ES-I3 (cell line): Measurements from ENCODE around the gene MRPL28.
"Not testable (repeated sequence)": the region's sequence is repeated elsewhere in the genome, so short reads cannot be mapped to it uniquely, and the experiment has no call there.

Experiments
- H3K36me3 ChIP-seq: 2 replicates; pipeline ENCODE4 v1.6.1; 2013; ENCODE audit warnings: mild to moderate bottlenecking, low read length, control low read depth, moderate library complexity; ENCODE audit not compliant: insufficient read depth
- H3K4me1 ChIP-seq: 2 replicates; pipeline ENCODE4 v1.6.1; 2013; ENCODE audit warnings: mild to moderate bottlenecking, control low read depth, low read length; ENCODE audit not compliant: insufficient read depth
- H3K9ac ChIP-seq: 2 replicates; pipeline ENCODE4 v1.6.1; 2013; ENCODE audit warnings: low read depth, mild to moderate bottlenecking, low read length, moderate library complexity
- H3K9me3 ChIP-seq: 2 replicates; pipeline ENCODE4 v1.6.1; 2013; ENCODE audit warnings: mild to moderate bottlenecking, low read length, moderate library complexity; ENCODE audit not compliant: control insufficient read depth, insufficient read depth

Gene MRPL28

GRCh38 chr16:398561-399339 is 28.4 kb upstream of the MRPL28 start:
- H3K9ac ChIP-seq: no peak overlapping the region
- no peaks in the 10 kb centered on the region for H3K36me3 ChIP-seq
- no peaks in the 10 kb centered on the region for H3K9me3 ChIP-seq
- H3K4me1 ChIP-seq: peaks cover 15% of the 10 kb centered on the region; the same call in 1 of the 2 replicates

GRCh38 chr16:397736-398332 is 27.5 kb upstream of the MRPL28 start:
- H3K4me1 ChIP-seq: peaks cover 15% of the 10 kb centered on the region; the same call in 1 of the 2 replicates
- H3K36me3 ChIP-seq: no peaks in the 10 kb centered on the region
- H3K9ac ChIP-seq: no peak overlapping the region

DNA sequence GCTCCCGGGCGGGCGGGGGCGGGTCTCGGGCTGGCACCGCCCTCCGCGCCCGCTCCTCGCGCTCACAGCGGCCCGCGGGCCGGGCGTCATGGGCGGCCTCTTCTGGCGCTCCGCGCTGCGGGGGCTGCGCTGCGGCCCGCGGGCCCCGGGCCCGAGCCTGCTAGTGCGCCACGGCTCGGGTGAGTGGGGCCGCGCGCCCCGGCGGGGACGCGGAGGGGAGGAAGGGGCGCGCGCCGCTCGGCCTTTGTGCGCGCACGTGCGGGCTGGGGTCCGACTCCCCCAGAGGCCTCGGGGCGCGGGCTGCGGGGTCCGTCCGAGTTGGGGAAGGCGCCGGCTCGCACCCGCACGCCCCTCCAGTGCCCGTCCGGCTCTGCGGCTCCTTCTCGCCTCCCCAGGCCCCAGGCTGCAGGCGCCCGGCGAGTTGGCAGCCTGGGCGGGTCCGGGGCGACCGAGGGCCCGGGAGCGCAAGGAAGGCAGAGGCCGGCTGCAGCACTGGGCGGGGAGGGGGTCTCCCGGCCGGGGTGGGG is 26.9 kb upstream of the MRPL28 start, which contains the start of gene NME4:
Gene NME4, plus strand, starts transcription at position 65 of the 527 bp plus-strand sequence. Its CDS starts 24 bp downstream, at position 89.
- peak within 1 kb of the TSS; percentile 84 for H3K9ac ChIP-seq
- H3K4me1 ChIP-seq: peaks cover 15% of the 10 kb centered on the region; the same call in 1 of the 2 replicates
- no peaks in the 10 kb centered on the region; the same call in 1 of the 2 replicates for H3K36me3 ChIP-seq
- 0 out of 2 replicates have a peak, but pooled peaks cover 4% of the 10 kb centered on the region for H3K9me3 ChIP-seq

More at GRCh38 chr16:397736-398332, 27.5 kb upstream of the MRPL28 start:
- no peaks in the 10 kb centered on the region for H3K9me3 ChIP-seq

GRCh38 chr16:396605-397004 is 26.3 kb upstream of the MRPL28 start:
- Histone ChIP-seq H3K9me3 (0 out of 2 replicates have a peak, but pooled peaks cover 7% of the 10 kb centered on the region), H3K4me1 (peaks cover 15% of the 10 kb centered on the region; the same call in 1 of the 2 replicates), H3K36me3 (no peaks in the 10 kb centered on the region; the same call in 1 of the 2 replicates), H3K9ac (peak overlapping the region; percentile 84)

- H3K4me1 ChIP-seq: peaks cover 15% of the 10 kb centered on the region; the same call in 1 of the 2 replicates
- no peaks in the 10 kb centered on the region; the same call in 1 of the 2 replicates for H3K36me3 ChIP-seq
- H3K9me3 ChIP-seq: 0 out of 2 replicates have a peak, but pooled peaks cover 7% of the 10 kb centered on the region
- H3K9ac ChIP-seq: peak overlapping the region; percentile 84; the same call in 1 of the 2 replicates
Observed at GRCh38 chr16:396199-396598, 25.9 kb upstream of the MRPL28 start.

GRCh38 chr16:392450-393030 is 22.2 kb upstream of the MRPL28 start:
- Histone ChIP-seq H3K4me1 (peaks cover 10% of the 10 kb centered on the region; the same call in 1 of the 2 replicates), H3K9ac (no peak overlapping the region), H3K9me3 (0 out of 2 replicates have a peak, but pooled peaks cover 7% of the 10 kb centered on the region), H3K36me3 (no peaks in the 10 kb centered on the region; the same call in 1 of the 2 replicates)

DNA sequence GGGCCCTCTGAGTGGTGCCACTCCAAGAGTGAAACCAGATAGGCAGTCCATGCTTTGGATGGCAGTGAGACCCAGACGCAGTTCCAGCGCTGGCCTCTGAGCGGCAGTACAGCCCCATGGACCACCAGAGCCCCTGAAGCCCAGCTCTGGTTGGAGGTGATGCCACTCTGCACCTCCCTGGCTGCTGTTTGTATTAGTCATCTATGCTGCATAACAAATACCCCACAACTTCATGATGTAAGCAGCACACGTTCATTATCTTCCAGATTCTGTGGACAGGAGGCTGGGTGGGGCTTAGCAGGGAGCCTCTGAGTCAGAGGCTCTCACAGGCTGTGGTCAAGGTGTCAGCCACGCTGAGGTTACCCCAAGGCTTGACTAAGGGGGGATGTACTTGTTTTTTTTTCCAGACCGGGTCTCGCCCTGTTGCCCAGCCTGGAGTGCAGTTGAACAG is 21.6 kb upstream of the MRPL28 start:
- Histone ChIP-seq H3K9me3 (0 out of 2 replicates have a peak, but pooled peaks cover 7% of the 10 kb centered on the region), H3K36me3 (no peaks in the 10 kb centered on the region; the same call in 1 of the 2 replicates), H3K4me1 (peaks cover 10% of the 10 kb centered on the region; the same call in 1 of the 2 replicates), H3K9ac (no peak overlapping the region)

DNA sequence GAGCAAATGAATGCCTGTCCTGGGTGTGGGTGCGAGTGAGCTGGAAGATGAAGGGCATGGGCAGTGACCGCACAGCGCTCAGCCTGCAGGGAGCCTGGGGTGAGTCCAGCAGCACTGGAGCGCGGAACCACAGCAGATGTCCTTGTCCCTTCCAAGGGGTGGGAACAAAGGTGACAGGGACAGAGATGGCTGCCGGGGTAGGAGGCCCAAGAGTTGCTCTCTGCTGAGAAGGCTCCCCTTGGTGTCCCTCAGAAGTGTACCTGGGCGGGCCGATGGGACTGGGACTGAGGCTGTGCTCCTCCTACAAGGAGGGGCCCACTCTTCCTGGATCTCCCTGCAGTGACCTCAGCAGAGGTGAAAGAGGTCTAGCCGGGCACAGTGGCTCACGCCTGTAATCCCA is 19.0 kb upstream of the MRPL28 start:
- Histone ChIP-seq H3K4me1 (peaks cover 8% of the 10 kb centered on the region; the same call in 1 of the 2 replicates), H3K36me3 (no peaks in the 10 kb centered on the region; the same call in 1 of the 2 replicates), H3K9me3 (0 out of 2 replicates have a peak, but pooled peaks cover 7% of the 10 kb centered on the region), H3K9ac (no peak overlapping the region)

- H3K36me3 ChIP-seq, H3K9me3 ChIP-seq, H3K9ac ChIP-seq: not testable (repeated sequence)
- peaks cover 17% of the 10 kb centered on the region; the same call in 1 of the 2 replicates for H3K4me1 ChIP-seq
Observed at GRCh38 chr16:387761-388666, 17.7 kb upstream of the MRPL28 start.

DNA sequence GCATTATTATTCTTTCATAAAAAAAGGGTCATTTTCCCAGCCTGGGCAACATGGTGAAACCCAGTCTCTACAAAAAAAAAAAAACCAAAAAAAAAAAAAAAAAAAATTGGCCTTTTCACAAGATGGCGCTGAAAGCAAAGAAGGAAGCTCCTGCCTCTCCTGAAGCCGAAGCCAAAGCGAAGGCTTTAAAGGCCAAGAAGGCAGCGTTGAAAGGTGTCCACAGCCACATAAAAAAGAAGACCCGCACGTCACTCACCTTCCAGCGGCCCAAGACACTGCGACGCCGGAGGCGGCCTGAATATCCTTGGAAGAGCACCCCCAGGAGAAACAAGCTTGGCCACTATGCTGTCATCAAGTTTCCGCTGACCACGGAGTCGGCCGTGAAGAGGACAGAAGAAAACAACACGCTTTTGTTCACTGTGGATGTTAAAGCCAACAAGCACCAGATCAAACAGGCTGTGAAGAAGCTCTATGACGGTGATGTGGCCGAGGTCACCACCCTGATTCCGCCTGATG is 16.4 kb upstream of the MRPL28 start:
- no peak overlapping the region for H3K9ac ChIP-seq
- no peaks in the 10 kb centered on the region for H3K9me3 ChIP-seq
- peaks cover 17% of the 10 kb centered on the region; the same call in 1 of the 2 replicates for H3K4me1 ChIP-seq
- H3K36me3 ChIP-seq: no peaks in the 10 kb centered on the region

GRCh38 chr16:383326-384051 is 13.2 kb upstream of the MRPL28 start:
- H3K9me3 ChIP-seq: no peaks in the 10 kb centered on the region
- peaks cover 25% of the 10 kb centered on the region for H3K4me1 ChIP-seq
- peak overlapping the region; percentile 89 for H3K9ac ChIP-seq
- H3K36me3 ChIP-seq: no peaks in the 10 kb centered on the region

GRCh38 chr16:381789-382717 is 11.7 kb upstream of the MRPL28 start, which contains the start of gene PGAP6:
Gene PGAP6, minus strand, starts transcription at chr16:381978. Its CDS starts 157 bp downstream, at chr16:381821.
- Histone ChIP-seq H3K9ac (peak within 1 kb of the TSS; percentile 94), H3K9me3 (no peaks in the 10 kb centered on the region), H3K36me3 (no peaks in the 10 kb centered on the region), H3K4me1 (peaks cover 21% of the 10 kb centered on the region)
